HG03039 (cell line): ENCODE results near the gene BBS9.
"Not testable (repeated sequence)": the region's sequence is repeated elsewhere in the genome, so short reads cannot be mapped to it uniquely, and the experiment has no call there.

Source experiments
- ATAC-seq: cut with Tn5 transposase; IDR thresholded peaks from one replicate; pipeline ENCODE4 v1.9.1; 2021; ENCODE audit warnings: mild to moderate bottlenecking, moderate library complexity; ENCODE audit not compliant: unreplicated experiment

Gene BBS9

DNA sequence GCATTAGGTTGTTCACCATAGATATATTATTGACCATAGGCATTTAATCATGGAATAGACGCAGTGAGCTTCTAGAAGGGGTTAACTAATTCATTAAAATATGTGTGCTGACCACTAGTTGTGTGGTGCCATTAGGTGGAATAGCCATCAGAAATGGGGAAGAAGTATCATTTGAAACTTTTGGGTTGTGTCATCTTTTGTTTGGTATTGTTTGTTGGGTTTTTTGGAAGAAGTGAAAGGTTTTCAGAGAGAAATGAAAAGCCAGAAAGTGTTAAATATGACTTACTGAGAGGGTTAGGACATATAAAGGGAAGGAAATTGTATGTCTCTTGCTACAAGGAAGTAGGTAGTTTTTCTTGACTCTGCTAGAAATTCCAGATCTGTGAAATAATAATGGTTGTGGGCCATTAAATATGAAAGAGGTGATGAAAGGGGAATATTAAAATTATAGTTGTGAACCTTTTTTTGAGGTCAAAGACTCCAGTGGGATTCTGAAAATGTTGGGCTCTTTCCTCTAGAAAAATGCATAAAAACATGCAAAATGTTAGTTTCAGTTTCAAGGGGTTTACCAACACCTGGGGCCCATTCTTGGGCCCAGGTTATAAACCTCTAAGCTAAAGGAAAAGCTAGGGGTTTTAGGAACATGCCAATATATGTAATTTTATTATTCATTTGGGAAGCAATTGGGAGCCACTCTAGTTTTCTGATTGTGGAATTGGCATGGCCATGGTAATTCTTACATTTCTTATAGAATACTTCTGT is 348.5 kb downstream of the BBS9 start:
- ATAC-seq = no peak

DNA sequence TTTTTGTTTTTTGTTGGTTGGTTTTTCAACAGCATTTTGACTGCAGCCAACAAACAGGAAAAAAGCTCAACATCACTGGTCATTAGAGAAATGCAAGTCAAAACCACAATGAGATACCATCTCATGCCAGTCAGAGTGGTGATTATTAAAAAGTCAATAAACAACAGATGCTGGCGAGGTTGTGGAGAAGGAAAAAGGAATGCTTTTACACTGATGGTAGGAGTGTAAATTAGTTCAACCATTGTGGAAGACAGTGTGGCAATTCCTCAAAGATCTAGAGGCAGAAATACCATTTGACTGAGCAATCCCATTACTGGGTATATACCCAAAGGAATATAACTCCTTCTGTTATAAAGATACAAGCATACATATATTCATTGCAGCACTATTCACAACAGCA is 355.1 kb downstream of the BBS9 start:
- not testable (repeated sequence) for ATAC-seq

DNA sequence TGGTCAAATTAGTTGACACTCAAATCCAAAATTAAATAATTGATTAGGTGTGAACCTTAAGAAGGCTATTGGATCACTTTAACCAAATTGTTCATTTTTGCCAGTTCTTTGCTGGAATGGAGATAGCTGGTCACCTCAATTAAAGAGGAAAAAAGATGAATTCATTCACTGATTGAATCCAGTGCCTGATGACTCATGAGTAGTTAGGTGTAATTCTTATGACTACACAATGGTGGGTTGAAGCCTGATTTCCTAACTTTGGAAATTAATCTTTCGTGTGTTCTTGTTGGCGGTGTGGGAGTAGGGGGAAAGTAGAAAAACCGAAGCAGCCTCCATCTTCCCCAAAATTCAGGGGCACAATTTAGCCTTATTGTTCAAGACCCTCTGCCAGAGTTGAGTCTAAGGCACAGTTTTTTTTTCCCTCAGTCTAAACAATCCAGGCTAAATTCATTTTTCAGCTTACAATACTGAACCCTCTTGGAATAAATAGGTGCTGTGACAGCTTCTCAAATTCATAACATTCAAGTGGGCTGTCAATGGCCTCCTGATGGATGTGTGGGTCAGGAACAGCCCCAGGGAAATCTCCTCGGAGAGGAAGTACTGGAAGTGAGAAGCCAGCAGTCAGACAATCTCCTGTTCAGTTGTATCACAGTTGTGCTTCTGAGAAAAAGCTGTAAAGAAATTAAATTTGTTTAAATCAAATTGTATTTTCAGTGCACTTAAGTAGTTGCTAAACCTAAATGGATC is 356.6 kb downstream of the BBS9 start:
- ATAC-seq = no peak

DNA sequence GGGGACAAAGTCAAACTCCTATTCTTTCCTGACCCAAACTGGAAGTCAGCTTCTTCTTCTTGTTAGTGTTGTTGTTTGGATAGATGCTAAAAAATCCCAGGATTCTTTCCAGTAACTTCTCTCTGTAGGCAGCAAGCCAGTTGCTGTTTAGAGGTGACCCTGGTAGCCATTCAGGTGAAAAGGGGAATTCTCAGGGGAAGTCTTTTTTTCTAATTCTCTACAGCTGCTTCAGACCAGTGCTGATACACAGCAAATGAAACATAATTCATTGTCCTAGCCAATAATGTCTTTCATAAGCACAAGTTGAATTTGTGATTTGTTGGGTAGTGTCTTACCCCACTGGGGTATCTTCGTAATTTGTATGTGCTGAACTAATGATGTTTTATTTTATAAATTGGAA is 357.3 kb downstream of the BBS9 start:
- ATAC-seq = no peak

DNA sequence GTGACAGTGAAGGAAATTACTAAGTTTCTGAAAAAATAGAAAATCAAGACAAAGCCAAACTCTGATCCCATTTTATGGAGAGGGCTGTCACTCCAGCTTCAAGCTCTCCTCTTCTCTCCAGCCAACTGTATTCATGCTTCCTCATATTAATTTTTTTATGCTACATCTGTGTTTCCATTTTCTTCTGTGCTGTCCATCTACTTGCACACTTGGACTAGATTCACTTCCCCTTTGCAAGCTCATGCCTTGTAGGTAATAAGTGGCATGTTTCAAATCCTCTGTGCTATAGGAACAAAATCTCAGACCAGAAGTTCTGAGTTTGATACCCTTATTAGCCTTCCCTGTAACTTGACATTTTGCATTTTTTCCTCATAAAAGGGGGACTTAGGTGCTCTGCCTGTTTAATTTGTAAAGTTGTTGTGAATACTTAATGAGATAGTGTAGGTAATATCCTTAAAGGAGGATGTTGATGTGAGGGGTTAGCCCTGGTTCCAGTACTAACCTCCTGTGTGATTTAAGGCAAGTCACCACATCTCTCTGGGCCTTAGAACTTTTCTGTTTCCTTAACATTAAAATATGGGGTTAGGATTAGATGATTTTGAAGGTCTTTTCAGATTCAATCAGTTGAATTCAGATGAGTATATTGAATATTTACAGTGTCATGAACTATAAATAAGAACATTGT is 358.8 kb downstream of the BBS9 start:
- peak; percentile 64 for ATAC-seq

DNA sequence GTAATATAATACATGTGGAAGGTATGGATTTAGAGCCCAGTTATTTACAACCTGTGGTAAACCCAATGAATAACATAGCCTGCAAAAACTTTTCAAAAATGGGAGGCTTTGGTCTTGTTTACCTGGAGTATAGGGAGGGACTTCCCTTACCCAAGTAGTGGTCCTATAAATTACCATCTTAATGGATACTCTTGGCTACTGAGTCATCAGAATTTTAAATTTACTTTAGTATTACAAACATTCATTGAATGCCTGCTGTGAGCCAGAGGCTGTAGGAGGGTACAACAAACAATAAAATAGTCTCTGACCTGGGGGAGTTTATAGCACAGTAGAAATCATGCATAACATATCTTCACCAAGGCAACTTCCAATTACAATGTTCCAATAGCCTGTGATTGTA is 365.1 kb downstream of the BBS9 start:
- ATAC-seq = no peak

DNA sequence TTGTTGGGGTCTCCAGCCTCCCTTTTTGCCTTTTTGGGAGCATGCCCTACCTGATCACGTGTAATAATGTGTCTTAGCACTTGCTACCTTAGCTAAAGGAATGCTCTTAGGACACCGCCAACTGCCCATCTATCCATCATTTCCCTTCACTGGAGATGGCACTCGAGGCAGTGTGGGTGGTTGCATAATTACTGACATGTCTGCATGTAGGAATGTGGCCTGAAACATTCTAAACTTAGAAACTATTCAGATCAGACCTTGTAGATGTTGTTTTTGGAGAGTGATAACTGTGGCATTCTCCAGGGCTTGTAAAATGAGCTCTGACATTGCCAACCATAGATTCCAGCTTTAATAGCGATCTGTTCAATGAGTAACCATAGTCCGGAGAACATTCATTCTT is 365.8 kb downstream of the BBS9 start:
- ATAC-seq = no peak

DNA sequence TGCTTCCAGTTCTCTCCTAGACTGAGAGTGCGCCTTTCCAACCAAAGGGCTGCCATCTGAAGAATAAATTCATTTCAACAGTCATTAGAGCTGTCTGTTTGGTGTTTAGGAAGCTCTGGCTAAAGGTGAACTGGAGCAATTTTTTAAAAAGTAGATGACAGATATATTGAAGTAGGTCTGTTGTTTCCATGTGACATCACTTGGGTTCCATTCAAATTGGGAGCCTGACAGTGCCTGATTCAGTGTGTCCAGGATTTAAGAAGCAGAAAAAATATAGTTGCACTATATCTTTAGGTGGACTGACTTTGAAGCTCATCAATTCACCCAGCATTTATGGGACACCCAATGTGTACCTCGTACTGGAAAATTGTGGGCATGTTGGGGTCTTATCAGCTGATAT is 367.7 kb downstream of the BBS9 start:
- ATAC-seq = no peak

DNA sequence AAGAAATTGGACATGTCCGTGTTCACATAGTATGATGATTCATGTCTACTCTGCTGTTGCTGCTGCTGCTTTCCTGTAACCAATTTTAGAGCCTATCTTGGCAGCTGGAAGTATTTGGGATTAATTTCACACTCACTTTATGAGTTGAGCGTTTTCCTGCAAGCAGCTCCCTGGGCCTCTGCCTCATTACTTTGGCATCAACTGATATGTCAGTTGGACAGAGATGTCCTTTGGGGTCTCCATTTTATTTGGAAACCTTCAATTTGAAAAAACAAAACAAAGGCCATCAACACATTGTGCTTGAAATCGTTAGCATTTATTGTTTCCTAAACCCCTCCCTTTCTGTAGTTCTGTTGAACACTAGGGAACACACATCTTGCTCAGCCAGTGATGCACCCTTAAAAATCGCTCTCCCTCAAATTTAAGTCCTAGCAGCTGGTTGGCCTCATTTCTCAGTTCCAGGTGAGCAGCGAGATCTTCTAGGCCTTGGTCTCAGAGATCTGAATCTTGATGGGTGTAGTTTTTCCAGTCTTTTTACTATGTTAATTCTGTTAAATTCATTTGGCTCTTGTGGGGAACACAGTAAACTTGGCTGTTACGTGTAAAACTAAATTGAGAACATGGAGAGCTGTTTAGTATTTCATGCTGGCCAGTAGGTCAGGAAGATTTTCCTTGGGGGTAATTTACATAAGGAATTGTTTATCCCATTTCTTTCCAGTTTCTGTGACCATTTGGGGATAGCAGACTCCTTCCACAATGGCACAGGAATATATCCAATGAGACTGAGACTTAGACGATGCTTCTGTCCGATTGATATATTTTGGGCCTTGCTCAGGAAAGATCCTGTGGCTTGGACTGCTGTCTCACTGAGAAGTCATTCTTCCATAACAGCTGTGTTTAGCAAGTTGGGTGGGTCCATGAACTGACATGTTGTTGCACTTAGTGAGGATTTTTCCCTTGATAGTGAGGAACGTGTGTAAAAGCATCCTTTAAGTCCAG is 371.6 kb downstream of the BBS9 start:
- ATAC-seq = no peak

DNA sequence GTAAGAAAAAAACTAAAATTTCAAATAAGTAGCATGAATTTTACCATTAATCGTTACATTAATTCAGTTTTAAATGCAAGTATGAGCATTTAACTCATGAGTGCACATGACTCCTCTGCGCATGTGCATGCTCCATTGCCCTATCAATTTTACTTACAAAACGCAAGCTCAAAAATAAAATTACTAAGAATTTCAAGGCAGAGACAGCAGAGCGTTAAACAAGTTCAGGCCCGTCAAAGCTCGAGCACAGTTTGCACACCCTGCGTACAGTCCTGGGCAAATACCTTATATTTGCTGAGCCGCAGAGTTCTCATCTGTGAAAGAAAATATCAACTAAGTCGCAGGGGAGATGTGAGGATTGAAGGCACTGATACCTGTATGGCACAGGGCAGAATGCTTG is 373.6 kb downstream of the BBS9 start:
- no peak for ATAC-seq

DNA sequence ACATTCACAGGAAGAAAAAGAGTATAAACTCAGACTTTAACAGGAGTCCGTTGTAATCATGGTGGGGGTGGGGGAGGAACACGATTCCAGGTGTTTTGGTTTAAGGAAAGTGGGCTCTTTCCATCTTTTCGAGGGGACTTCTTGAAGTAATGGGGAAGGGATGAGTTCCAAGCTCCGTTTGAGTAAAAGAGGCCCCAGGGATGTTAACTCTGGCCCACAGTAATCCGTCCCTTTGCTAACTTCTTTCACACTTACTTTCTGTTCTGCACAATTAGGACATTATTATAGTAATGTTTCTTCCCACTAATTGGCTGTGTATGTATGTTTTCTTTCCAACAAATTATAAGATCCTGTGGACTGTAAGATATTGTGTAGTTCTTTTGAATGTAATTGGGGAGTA is 374.4 kb downstream of the BBS9 start:
- no peak for ATAC-seq

DNA sequence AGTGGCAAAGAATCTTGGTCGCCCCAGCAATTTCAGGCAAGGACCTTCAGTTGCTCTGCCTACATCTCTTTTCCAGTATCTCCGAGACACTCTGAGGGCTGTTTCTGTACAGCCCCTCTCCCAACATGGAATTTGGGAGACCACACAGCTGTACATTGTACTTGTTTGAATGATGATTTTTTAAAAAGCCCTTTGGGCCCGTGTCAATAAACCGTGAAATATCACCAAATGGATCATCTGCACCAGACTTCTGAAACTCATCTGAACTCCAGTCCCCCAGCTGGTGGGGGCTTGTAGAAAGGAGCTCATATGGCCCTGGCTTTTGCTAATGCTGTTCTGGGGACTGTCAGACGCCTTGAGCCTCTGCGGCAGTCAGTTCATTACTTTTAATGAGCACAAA is 374.9 kb downstream of the BBS9 start:
- no peak for ATAC-seq

DNA sequence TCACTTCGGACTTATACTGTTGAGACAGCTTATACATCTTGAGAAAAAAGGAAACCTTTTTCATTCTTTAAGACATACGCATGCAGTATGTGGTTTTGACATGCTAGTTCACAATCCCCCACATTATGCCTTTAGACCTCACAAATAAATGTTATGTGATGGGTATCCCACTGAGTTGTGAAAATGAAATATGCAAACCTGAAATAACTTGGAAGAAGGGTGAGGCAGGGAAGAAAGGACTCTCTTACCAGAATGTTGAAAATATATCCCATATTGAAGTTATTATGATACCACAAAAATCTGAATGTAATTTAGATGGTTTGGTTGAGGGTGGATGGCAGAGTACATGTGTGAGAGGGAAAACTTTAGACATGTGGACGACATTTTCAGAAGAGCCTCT is 379.8 kb downstream of the BBS9 start:
- ATAC-seq = no peak

DNA sequence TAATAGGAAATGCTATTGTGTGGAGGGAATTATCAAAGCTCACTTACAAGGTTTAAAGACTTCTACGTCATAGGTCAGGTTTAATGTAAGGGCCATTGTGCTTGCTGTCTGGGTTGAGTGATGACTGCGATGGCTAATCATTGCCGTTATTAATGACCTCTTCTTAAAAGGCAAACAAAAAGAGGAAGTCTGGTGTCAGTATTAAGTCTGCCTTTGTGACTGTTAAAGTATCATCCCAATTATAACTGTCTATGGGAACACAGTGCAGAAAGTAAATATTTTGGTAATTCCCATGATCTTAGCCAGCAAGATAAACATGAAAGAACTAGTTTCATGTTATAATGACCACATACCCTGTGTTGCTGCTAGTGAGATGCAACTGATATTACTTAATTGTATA is 382.4 kb downstream of the BBS9 start:
- ATAC-seq = no peak

DNA sequence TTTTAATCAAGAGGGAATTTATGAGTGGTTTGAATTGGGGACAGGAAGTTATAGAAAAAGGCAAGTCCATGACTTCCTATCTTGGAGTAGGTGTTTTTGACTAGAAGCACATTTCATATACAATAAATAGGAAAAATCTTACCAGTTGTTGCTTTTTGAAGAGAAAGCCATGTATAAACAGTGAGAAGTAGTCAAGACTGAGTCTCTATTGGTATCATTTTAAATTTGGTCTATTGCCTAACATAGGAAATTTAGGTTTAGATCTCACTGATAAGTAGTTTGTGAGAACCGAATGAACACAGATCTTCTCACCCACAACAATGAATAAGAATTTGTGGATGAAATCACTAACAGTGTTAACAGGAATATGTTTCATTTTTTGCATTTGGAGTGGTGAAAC is 387.2 kb downstream of the BBS9 start:
- ATAC-seq = no peak

DNA sequence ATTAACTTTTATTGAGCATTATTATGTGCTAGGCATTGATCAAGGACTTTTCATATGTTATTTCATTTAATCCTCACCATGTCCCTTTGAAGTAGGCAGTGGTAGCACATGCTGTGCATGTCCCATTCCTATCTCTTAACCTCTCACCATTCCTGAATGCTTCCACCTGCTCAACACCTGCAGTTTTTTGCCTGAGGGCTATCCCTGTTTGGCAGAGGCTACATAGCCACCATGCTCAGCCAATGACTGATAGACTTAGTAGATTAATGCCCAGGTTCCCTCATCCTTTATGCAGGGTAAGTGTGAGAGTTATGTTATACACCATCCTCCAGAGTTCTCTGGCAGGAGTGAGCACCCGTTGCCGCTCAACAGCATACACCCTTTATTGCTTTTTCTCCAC is 387.8 kb downstream of the BBS9 start:
- no peak for ATAC-seq

DNA sequence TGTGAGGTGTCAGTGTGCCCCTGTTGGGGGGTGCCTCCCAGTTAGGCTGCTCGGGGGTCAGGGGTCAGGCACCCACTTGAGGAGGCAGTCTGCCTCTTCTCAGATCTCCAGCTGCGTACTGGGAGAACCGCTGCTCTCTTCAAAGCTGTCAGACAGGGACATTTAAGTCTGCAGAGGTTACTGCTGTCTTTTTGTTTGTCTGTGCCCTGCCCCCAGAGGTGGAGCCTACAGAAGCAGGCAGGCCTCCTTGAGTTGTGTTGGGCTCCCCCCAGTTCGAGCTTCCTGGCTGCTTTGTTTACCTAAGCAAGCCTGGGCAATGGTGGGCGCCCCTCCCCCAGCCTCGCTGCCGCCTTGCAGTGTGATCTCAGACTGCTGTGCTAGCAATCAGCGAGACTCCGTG is 397.6 kb downstream of the BBS9 start:
- not testable (repeated sequence) for ATAC-seq

DNA sequence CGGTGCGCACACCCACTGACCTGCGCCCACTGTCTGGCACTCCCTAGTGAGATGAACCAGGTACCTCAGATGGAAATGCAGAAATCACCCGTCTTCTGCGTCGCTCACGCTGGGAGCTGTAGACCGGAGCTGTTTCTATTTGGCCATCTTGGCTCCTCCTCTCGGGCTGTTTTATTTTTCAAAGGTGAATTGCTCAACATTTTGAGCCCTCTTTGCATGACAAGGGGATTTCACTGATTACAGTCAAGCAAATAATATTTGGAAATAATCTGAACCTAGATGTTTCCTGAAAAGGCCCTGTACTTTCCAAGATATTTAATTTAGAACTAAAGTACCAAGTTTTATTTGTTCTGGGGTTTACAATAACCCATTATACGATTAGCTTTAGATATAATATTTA is 398.2 kb downstream of the BBS9 start:
- ATAC-seq = not testable (repeated sequence)

DNA sequence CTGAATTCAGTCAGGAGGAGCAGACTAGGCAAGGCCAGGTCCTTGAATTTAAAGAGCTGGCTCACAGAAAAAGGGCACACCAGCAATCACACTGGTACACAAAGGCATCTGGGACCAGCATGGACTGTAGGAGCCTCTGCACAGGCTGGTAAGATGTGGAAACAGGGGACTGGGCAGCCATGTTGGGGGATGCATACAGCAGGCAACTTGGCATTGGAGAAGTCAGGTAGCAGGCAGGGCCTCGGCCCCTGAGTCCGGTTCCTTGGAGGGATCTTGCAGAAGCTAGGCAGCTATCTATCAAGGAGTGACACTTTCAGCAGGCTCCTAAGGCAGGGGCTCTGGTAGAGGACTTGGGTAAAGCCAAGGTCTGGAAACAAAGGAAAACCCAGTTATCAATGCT is 399.7 kb downstream of the BBS9 start:
- no peak for ATAC-seq

DNA sequence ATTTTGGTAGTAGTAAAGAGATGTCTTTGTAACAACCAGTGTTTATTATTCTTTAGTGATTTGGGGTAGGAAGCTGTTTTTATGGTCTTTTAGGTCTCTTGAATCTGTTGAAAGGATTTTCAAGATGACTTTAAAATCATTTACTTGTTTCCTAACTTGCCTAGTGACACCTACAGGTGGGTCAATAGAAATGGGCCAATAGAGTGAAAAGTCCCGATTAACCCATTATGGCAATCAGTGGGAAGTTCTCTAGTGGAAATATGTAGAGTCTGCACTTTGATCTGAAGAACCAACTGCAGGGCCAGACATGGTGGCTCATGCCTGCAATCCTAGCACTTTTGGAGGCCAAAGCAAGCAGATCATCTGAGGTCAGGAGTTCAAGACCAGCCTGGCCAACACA is 401.3 kb downstream of the BBS9 start:
- ATAC-seq = no peak

DNA sequence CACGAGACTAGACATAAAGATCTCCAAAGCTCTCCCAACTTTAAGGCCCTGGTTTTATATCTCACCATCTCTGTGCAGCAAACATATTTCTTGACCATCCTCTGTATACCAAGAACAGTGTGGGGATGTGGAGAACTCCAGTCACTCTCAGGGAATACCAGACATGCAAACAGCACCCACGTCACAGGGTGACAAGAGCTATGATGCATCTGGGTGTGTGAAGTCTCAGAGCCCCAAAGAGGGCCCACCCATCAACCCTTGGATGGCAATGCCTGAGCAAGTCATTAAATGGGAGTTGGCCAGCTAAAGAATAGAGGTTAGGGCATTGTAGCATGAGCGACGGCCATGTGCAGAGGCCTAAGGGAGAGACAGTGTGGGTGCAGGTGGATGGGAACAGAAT is 402.5 kb downstream of the BBS9 start:
- no peak for ATAC-seq
